GM23338 (cell line): ENCODE results near the gene ADRA2A. TPM values are rescaled to one million over a fixed set of nuclear protein-coding genes. Genes with fewer than 3 reads are reported as not detected.

Source experiments
- ATAC-seq: fragments of 200-7000 bp; cut with Tn5 transposase; 3 replicates; pipeline ENCODE4 v1.9.1; 2020
- DNase-seq: peaks from one replicate; pipeline ENCODE4 v3.0.0-alpha.2; 2015; ENCODE audit warnings: low spot score
- H2AFZ ChIP-seq: fragments of 200-600 bp; sonication (generic); 2 replicates; pipeline ENCODE4 v1.8.0; 2016; ENCODE audit warnings: antibody characterized with exemption, mild to moderate bottlenecking, moderate library complexity
- H3F3A ChIP-seq: fragments of 200-600 bp; sonication (generic); replicated peaks from 2 replicates; pipeline ENCODE4 v1.8.0; 2017; ENCODE audit warnings: antibody characterized with exemption, mixed run types, low read depth
- H3K27ac ChIP-seq: fragments of 200-600 bp; sonication (generic); 2 replicates; pipeline ENCODE4 v1.6.1; 2016; ENCODE audit warnings: low read depth
- H3K27me3 ChIP-seq: fragments of 200-600 bp; sonication (generic); 2 replicates; pipeline ENCODE4 v1.8.0; 2016; ENCODE audit warnings: mild to moderate bottlenecking, mixed run types, moderate library complexity; ENCODE audit not compliant: insufficient read depth
- H3K36me3 ChIP-seq: fragments of 200-600 bp; sonication (generic); 2 replicates; pipeline ENCODE4 v1.8.0; 2016; ENCODE audit warnings: mild to moderate bottlenecking; ENCODE audit not compliant: insufficient read depth
- H3K4me1 ChIP-seq: fragments of 200-600 bp; sonication (generic); 2 replicates; pipeline ENCODE4 v1.8.0; 2016; ENCODE audit warnings: mild to moderate bottlenecking, moderate library complexity; ENCODE audit not compliant: insufficient read depth
- H3K4me2 ChIP-seq: fragments of 200-600 bp; sonication (generic); 2 replicates; pipeline ENCODE4 v1.7.1; 2017; ENCODE audit warnings: mixed run types
- H3K4me3 ChIP-seq: fragments of 200-600 bp; sonication (generic); 2 replicates; pipeline ENCODE4 v1.6.1; 2016; ENCODE audit warnings: mixed run types
- H3K79me2 ChIP-seq: fragments of 200-600 bp; sonication (generic); replicated peaks from 2 replicates; pipeline ENCODE4 v1.8.0; 2017; ENCODE audit warnings: mild to moderate bottlenecking; ENCODE audit not compliant: insufficient read depth
- H3K9me2 ChIP-seq: fragments of 200-600 bp; sonication (generic); 2 replicates; pipeline ENCODE4 v1.8.0; 2017; ENCODE audit not compliant: insufficient read depth
- H4K20me1 ChIP-seq: fragments of 200-600 bp; sonication (generic); replicated peaks from 2 replicates; pipeline ENCODE4 v1.8.0; 2017; ENCODE audit warnings: mild to moderate bottlenecking; ENCODE audit not compliant: insufficient read depth
- H3K27ac Mint-ChIP-seq: 2 replicates; pipeline ENCODE4 v1.8.0; 2020; ENCODE audit warnings: inconsistent platforms, mild to moderate bottlenecking, moderate library complexity, mixed read lengths
- H3K27me3 Mint-ChIP-seq: 3 replicates; pipeline ENCODE4 v1.8.0; 2022; ENCODE audit warnings: low read depth, mild to moderate bottlenecking, moderate library complexity, mixed read lengths, inconsistent platforms; ENCODE audit not compliant: insufficient read depth, poor library complexity
- H3K36me3 Mint-ChIP-seq: 3 replicates; pipeline ENCODE4 v1.8.0; 2021; ENCODE audit warnings: low read depth, mild to moderate bottlenecking, inconsistent platforms, moderate library complexity, mixed read lengths
- H3K4me1 Mint-ChIP-seq: 3 replicates; pipeline ENCODE4 v1.8.0; 2020; ENCODE audit warnings: mild to moderate bottlenecking, inconsistent platforms, mixed read lengths
- H3K4me3 Mint-ChIP-seq: 3 replicates; pipeline ENCODE4 v1.8.0; 2021; ENCODE audit warnings: moderate library complexity, mild to moderate bottlenecking, inconsistent platforms, mixed read lengths
- H3K9me3 Mint-ChIP-seq: 3 replicates; pipeline ENCODE4 v1.8.0; 2020; ENCODE audit warnings: moderate library complexity, mild to moderate bottlenecking, inconsistent platforms, mixed read lengths
- CREB1 ChIP-seq: fragments of 250-450 bp; sonication (Bioruptor Pico); IDR thresholded peaks from 2 replicates; pipeline ENCODE4 v1.5.0; 2020; ENCODE audit warnings: low read depth, mild to moderate bottlenecking, moderate library complexity
- EZH2 ChIP-seq: fragments of 200-600 bp; sonication (generic); IDR thresholded peaks from one replicate; pipeline ENCODE4 v1.8.0; 2017; ENCODE audit warnings: antibody characterized with exemption, mild to moderate bottlenecking, low read depth; ENCODE audit not compliant: unreplicated experiment
- EZH2phosphoT487 ChIP-seq: fragments of 200-600 bp; sonication (generic); IDR thresholded peaks from one replicate; pipeline ENCODE4 v1.8.1; 2018; ENCODE audit warnings: antibody characterized with exemption; ENCODE audit not compliant: unreplicated experiment
- JUNB ChIP-seq: IDR thresholded peaks from one replicate; pipeline ENCODE4 v1.6.1; 2016; ENCODE audit warnings: antibody characterized with exemption; ENCODE audit not compliant: unreplicated experiment
- NANOG ChIP-seq: IDR thresholded peaks from 2 replicates; pipeline ENCODE4 v1.6.1; 2016; ENCODE audit warnings: antibody characterized with exemption, borderline replicate concordance
- POLR2AphosphoS5 ChIP-seq: IDR thresholded peaks from 2 replicates; pipeline ENCODE4 v1.6.1; 2016; ENCODE audit warnings: antibody characterized with exemption, low read depth
- STAT1 ChIP-seq: IDR thresholded peaks from one replicate; pipeline ENCODE4 v1.6.1; 2016; ENCODE audit warnings: antibody characterized with exemption; ENCODE audit not compliant: unreplicated experiment
- ZNF114 ChIP-seq: fragments of 250-450 bp; sonication (Bioruptor Pico); IDR thresholded peaks from 2 replicates; pipeline ENCODE4 v1.5.0; 2020; ENCODE audit warnings: mild to moderate bottlenecking, moderate library complexity
- ZNF331 ChIP-seq: fragments of 250-450 bp; sonication (Bioruptor Pico); IDR thresholded peaks from 2 replicates; pipeline ENCODE4 v1.5.0; 2020; ENCODE audit warnings: low read depth, mild to moderate bottlenecking, moderate library complexity
- polyA plus RNA-seq: library from polyadenylated mRNA; unstranded; fragments of >200 nt; fragmentation: Nextera tagmentation; extraction: Ambion mirVana; gene quantifications from 2 replicates; pipeline ENCODE4 v1.2.1, GENCODE V29; 2016
- total RNA-seq: library from RNA; depleted of rRNA; stranded (reverse); fragments of >200 nt; shearing (Covaris generic); gene quantifications from 2 replicates; pipeline ENCODE4 v1.2.3, GENCODE V29; 2014
- TF ChIP-seq, protein P1 (sequence below): IDR thresholded peaks from one replicate; pipeline ENCODE4 v1.6.1; 2018; ENCODE audit warnings: antibody characterized with exemption; ENCODE audit not compliant: unreplicated experiment
- TF ChIP-seq, protein P2 (sequence below): IDR thresholded peaks from 2 replicates; pipeline ENCODE4 v1.6.1; 2016; ENCODE audit warnings: antibody characterized with exemption
- TF ChIP-seq, protein P3 (sequence below): fragments of 250-450 bp; sonication (Bioruptor Pico); IDR thresholded peaks from 2 replicates; pipeline ENCODE4 v1.5.0; 2020; ENCODE audit warnings: mild to moderate bottlenecking, moderate library complexity

ADRA2A gene
- total and polyA plus RNA-seq, 2 experiments from 2014 or later: 0.60 to 2.5 TPM

DNA sequence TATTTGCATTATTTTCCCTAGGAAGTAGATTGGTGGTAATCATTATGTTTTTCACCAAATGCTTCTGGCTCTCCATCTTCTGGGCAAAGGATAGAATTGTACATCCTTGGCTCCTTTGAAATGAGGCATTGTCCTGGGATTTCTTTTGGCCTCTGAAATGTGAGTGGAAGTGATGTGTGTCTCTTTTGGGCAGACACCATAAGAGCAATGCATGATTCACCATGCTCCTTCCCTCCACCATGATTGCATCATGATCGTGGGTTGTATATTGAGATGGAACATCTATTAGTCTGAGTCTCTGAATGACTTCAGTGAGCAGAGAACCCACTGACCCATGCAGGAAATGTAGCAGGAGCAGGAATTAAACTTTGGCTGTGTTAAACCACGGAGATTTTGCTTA is 49.2 kb downstream of the ADRA2A start:
- no peak for TF ChIP-seq JUNB
- no peak for TF ChIP-seq CREB1 (CRISPR knock-in tag)
- no peak for TF ChIP-seq NANOG
- TF ChIP-seq ZNF331 (CRISPR knock-in tag): no peak
- TF ChIP-seq STAT1: no peak
- TF ChIP-seq EZH2: no peak
- no peak for TF ChIP-seq POLR2AphosphoS5
- TF ChIP-seq, protein P1, sequence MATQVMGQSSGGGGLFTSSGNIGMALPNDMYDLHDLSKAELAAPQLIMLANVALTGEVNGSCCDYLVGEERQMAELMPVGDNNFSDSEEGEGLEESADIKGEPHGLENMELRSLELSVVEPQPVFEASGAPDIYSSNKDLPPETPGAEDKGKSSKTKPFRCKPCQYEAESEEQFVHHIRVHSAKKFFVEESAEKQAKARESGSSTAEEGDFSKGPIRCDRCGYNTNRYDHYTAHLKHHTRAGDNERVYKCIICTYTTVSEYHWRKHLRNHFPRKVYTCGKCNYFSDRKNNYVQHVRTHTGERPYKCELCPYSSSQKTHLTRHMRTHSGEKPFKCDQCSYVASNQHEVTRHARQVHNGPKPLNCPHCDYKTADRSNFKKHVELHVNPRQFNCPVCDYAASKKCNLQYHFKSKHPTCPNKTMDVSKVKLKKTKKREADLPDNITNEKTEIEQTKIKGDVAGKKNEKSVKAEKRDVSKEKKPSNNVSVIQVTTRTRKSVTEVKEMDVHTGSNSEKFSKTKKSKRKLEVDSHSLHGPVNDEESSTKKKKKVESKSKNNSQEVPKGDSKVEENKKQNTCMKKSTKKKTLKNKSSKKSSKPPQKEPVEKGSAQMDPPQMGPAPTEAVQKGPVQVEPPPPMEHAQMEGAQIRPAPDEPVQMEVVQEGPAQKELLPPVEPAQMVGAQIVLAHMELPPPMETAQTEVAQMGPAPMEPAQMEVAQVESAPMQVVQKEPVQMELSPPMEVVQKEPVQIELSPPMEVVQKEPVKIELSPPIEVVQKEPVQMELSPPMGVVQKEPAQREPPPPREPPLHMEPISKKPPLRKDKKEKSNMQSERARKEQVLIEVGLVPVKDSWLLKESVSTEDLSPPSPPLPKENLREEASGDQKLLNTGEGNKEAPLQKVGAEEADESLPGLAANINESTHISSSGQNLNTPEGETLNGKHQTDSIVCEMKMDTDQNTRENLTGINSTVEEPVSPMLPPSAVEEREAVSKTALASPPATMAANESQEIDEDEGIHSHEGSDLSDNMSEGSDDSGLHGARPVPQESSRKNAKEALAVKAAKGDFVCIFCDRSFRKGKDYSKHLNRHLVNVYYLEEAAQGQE: no peak
- TF ChIP-seq, protein P2, sequence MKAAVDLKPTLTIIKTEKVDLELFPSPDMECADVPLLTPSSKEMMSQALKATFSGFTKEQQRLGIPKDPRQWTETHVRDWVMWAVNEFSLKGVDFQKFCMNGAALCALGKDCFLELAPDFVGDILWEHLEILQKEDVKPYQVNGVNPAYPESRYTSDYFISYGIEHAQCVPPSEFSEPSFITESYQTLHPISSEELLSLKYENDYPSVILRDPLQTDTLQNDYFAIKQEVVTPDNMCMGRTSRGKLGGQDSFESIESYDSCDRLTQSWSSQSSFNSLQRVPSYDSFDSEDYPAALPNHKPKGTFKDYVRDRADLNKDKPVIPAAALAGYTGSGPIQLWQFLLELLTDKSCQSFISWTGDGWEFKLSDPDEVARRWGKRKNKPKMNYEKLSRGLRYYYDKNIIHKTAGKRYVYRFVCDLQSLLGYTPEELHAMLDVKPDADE: no peak
- no peak for TF ChIP-seq ZNF114 (CRISPR knock-in tag)
- TF ChIP-seq, protein P3, sequence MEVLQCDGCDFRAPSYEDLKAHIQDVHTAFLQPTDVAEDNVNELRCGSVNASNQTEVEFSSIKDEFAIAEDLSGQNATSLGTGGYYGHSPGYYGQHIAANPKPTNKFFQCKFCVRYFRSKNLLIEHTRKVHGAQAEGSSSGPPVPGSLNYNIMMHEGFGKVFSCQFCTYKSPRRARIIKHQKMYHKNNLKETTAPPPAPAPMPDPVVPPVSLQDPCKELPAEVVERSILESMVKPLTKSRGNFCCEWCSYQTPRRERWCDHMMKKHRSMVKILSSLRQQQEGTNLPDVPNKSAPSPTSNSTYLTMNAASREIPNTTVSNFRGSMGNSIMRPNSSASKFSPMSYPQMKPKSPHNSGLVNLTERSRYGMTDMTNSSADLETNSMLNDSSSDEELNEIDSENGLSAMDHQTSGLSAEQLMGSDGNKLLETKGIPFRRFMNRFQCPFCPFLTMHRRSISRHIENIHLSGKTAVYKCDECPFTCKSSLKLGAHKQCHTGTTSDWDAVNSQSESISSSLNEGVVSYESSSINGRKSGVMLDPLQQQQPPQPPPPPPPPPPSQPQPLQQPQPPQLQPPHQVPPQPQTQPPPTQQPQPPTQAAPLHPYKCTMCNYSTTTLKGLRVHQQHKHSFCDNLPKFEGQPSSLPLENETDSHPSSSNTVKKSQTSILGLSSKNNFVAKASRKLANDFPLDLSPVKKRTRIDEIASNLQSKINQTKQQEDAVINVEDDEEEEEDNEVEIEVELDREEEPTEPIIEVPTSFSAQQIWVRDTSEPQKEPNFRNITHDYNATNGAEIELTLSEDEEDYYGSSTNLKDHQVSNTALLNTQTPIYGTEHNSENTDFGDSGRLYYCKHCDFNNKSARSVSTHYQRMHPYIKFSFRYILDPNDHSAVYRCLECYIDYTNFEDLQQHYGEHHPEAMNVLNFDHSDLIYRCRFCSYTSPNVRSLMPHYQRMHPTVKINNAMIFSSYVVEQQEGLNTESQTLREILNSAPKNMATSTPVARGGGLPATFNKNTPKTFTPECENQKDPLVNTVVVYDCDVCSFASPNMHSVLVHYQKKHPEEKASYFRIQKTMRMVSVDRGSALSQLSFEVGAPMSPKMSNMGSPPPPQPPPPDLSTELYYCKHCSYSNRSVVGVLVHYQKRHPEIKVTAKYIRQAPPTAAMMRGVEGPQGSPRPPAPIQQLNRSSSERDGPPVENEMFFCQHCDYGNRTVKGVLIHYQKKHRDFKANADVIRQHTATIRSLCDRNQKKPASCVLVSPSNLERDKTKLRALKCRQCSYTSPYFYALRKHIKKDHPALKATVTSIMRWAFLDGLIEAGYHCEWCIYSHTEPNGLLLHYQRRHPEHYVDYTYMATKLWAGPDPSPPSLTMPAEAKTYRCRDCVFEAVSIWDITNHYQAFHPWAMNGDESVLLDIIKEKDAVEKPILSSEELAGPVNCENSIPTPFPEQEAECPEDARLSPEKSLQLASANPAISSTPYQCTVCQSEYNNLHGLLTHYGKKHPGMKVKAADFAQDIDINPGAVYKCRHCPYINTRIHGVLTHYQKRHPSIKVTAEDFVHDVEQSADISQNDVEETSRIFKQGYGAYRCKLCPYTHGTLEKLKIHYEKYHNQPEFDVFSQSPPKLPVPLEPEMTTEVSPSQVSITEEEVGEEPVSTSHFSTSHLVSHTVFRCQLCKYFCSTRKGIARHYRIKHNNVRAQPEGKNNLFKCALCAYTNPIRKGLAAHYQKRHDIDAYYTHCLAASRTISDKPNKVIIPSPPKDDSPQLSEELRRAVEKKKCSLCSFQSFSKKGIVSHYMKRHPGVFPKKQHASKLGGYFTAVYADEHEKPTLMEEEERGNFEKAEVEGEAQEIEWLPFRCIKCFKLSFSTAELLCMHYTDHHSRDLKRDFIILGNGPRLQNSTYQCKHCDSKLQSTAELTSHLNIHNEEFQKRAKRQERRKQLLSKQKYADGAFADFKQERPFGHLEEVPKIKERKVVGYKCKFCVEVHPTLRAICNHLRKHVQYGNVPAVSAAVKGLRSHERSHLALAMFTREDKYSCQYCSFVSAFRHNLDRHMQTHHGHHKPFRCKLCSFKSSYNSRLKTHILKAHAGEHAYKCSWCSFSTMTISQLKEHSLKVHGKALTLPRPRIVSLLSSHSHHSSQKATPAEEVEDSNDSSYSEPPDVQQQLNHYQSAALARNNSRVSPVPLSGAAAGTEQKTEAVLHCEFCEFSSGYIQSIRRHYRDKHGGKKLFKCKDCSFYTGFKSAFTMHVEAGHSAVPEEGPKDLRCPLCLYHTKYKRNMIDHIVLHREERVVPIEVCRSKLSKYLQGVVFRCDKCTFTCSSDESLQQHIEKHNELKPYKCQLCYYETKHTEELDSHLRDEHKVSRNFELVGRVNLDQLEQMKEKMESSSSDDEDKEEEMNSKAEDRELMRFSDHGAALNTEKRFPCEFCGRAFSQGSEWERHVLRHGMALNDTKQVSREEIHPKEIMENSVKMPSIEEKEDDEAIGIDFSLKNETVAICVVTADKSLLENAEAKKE (CRISPR knock-in tag): no peak
- no peak for TF ChIP-seq EZH2phosphoT487
- H3K4me2 ChIP-seq: no peak overlapping the region
- no peaks in the 10 kb centered on the region for H3K27me3 ChIP-seq
- DNase-seq (no peak), ATAC-seq (no peak)
- H2AFZ ChIP-seq: no peak overlapping the region
- Mint-ChIP-seq H3K9me3 (no peaks in the 10 kb centered on the region; the same call in 1 of the 3 replicates), H3K27ac (no peak overlapping the region), H3K4me3 (no peak overlapping the region), H3K4me1 (peaks cover 26% of the 10 kb centered on the region), H3K27me3 (peaks cover 5% of the 10 kb centered on the region), H3K36me3 (no peaks in the 10 kb centered on the region)
- peaks cover 8% of the 10 kb centered on the region; the same call in 1 of the 2 replicates for H3K9me2 ChIP-seq
- no peaks in the 10 kb centered on the region for H3K79me2 ChIP-seq
- no peak overlapping the region for H3K4me3 ChIP-seq
- no peaks in the 10 kb centered on the region for H3F3A ChIP-seq
- H3K27ac ChIP-seq: no peak overlapping the region
- H3K36me3 ChIP-seq: no peaks in the 10 kb centered on the region
- H3K4me1 ChIP-seq: peaks cover 22% of the 10 kb centered on the region
- H4K20me1 ChIP-seq: no peaks in the 10 kb centered on the region
